ENCODE data around the gene XPR1. TPM values are rescaled to one million over a fixed set of nuclear protein-coding genes. Genes with fewer than 3 reads are reported as not detected.
"Not testable (repeated sequence)": the region's sequence is repeated elsewhere in the genome, so short reads cannot be mapped to it uniquely, and the experiment has no call there.

XPR1 gene
- total RNA-seq, 4 donors from 2014 or later: 29.4 to 42.2 (median 33.7) TPM

DNA sequence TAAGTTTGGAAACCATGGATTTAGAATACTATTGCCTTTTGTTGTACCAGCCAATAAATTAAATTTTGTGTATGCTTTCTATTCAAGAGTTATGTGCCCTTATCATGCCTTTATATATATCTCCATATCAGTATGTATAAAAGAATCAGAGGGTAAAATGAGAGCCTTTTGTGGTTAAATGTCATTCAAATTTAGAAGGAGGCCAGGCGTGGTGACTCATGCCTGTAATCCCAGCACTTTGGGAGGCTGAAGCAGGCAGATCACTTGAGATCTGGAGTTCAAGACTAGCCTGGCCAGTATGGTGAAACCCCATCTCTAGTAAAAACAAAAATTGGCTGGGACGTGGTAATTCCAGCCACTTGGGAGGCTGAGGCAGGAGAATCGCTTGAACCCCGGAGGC is 88.9 kb downstream of the XPR1 start:
- DNase-seq: no peak
- no peak overlapping the region for H3K4me3 ChIP-seq (replicated peaks in 1 of 3)
- H3K4me1 ChIP-seq: no peaks in the 10 kb centered on the region
- TF ChIP-seq, protein P1, sequence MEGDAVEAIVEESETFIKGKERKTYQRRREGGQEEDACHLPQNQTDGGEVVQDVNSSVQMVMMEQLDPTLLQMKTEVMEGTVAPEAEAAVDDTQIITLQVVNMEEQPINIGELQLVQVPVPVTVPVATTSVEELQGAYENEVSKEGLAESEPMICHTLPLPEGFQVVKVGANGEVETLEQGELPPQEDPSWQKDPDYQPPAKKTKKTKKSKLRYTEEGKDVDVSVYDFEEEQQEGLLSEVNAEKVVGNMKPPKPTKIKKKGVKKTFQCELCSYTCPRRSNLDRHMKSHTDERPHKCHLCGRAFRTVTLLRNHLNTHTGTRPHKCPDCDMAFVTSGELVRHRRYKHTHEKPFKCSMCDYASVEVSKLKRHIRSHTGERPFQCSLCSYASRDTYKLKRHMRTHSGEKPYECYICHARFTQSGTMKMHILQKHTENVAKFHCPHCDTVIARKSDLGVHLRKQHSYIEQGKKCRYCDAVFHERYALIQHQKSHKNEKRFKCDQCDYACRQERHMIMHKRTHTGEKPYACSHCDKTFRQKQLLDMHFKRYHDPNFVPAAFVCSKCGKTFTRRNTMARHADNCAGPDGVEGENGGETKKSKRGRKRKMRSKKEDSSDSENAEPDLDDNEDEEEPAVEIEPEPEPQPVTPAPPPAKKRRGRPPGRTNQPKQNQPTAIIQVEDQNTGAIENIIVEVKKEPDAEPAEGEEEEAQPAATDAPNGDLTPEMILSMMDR (IDR thresholded peaks at IDR 0.05): no peak
- TF ChIP-seq POLR2A (IDR thresholded peaks at IDR 0.05): no peak
- H3K27me3 ChIP-seq: no peaks in the 10 kb centered on the region
- intact Hi-C loops (cut with DNase I): no loop called here
- no peaks in the 10 kb centered on the region for H3K9me3 ChIP-seq
- no peaks in the 10 kb centered on the region for H3K36me3 ChIP-seq
- H3K27ac ChIP-seq: no peak overlapping the region
- 96 to 99% methylated on average over 4 of the region's 4 CpGs for WGBS, 2 donors

DNA sequence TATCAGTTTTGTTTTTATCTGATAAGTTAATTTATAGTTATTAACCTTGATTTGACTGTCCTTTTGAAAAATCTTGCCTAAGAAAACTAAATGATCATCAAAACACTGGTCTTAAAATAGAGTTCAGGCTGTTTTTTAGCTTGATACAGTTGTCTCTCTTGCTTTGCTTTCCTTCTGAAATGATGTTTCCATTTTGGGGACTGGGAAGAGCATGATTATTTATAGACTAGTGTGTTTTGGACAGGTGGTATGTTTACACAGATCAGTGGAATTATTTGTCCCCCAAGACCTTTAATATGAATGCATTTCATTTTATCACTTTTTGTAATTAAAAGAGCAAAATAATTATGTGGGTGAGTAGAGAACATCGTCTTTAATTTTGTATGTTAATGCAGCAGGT is 90.8 kb downstream of the XPR1 start:
- H3K9me3 ChIP-seq: no peaks in the 10 kb centered on the region
- TF ChIP-seq POLR2A (IDR thresholded peaks at IDR 0.05): no peak
- TF ChIP-seq, protein P1 (IDR thresholded peaks at IDR 0.05): no peak
- DNase-seq: no peak
- intact Hi-C loops (cut with DNase I): no loop called here
- H3K27me3 ChIP-seq: no peaks in the 10 kb centered on the region
- no peaks in the 10 kb centered on the region for H3K4me1 ChIP-seq
- no peak overlapping the region for H3K4me3 ChIP-seq (replicated peaks in 1 of 3)
- 97 to 100% methylated on average over 1 of the region's 1 CpG for WGBS, 2 donors
- no peak overlapping the region for H3K27ac ChIP-seq
- no peaks in the 10 kb centered on the region for H3K36me3 ChIP-seq

DNA sequence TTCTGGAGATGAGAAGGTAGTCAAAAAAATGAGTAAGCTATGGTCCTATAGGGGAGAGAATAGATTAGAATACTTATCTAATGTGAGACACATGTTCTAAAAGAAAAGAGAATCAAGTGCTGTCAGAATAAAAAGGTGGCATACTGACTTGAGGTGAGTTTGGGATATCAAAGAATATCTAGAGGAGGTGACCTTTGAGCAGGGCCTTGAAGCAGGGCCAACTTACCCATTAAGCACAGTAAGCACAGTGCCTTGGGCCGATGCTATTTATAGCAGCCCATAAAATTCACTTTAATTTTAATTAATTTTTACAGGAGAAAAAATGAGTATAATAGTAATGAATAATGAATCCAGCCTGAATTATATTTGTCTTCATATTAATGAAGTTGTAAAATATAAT is 92.2 kb downstream of the XPR1 start:
- intact Hi-C loops (cut with DNase I): no loop called here
- TF ChIP-seq, protein P1 (IDR thresholded peaks at IDR 0.05): no peak
- TF ChIP-seq POLR2A (IDR thresholded peaks at IDR 0.05): no peak
- 93 to 94% methylated on average over 1 of the region's 1 CpG for WGBS, 2 donors

DNA sequence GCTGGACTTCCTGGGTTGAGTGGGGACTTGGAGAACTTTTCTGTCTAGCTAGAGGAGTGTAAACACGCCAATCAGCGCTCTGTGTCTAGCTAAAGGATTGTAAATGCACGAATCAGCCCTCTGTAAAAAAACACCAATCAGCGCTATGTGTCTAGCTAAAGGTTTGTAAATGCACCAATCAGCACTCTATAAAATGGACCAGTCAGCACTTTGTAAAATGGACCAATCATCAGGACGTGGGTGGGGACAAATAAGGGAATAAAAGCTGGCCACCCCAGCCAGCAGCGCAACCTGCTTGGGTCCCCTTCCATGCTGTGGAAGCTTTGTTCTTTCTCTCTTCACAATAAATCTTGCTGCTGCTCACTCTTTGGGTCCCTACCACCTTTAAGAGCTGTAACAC is 94.2 kb downstream of the XPR1 start:
- H3K4me3 ChIP-seq (replicated peaks in 1 of 3); H3K9me3 ChIP-seq; H3K36me3 ChIP-seq; intact Hi-C loops (cut with DNase I); H3K4me1 ChIP-seq; DNase-seq; H3K27me3 ChIP-seq; H3K27ac ChIP-seq: not testable (repeated sequence)
- WGBS, 2 donors: 96 to 98% methylated on average over 6 of the region's 6 CpGs

More for the DNA sequence above, 92.2 kb downstream of the XPR1 start:
- DNase-seq: no peak
- Histone ChIP-seq H3K36me3 (no peaks in the 10 kb centered on the region), H3K4me1 (no peaks in the 10 kb centered on the region), H3K4me3 (replicated peaks in 1 of 3) (no peak overlapping the region), H3K27me3 (no peaks in the 10 kb centered on the region), H3K27ac (no peak overlapping the region), H3K9me3 (no peaks in the 10 kb centered on the region)

DNA sequence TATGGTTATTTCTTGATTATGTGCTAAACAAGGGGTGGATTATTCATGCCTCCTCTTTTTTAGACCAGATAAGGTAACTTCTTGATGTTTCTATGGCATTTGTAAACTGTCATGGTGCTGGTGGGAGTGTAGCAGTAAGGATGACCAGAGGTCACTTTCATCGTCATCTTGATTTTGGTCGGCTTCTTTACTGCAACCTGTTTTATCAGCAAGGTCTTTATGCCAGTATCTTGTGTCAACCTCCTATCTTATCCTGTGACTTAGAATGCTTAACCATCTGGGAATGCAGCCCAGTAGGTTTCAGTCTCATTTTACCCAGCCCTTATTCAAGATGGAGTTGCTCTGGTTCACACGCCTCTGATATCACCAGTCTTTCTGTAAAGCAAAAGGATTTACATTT is 95.9 kb downstream of the XPR1 start:
- WGBS, 2 donors: 97% methylated on average over 3 of the region's 3 CpGs
- DNase-seq; H3K27ac ChIP-seq; intact Hi-C loops (cut with DNase I); H3K4me1 ChIP-seq; H3K27me3 ChIP-seq; H3K9me3 ChIP-seq; H3K4me3 ChIP-seq (replicated peaks in 1 of 3); H3K36me3 ChIP-seq: not testable (repeated sequence)

DNA sequence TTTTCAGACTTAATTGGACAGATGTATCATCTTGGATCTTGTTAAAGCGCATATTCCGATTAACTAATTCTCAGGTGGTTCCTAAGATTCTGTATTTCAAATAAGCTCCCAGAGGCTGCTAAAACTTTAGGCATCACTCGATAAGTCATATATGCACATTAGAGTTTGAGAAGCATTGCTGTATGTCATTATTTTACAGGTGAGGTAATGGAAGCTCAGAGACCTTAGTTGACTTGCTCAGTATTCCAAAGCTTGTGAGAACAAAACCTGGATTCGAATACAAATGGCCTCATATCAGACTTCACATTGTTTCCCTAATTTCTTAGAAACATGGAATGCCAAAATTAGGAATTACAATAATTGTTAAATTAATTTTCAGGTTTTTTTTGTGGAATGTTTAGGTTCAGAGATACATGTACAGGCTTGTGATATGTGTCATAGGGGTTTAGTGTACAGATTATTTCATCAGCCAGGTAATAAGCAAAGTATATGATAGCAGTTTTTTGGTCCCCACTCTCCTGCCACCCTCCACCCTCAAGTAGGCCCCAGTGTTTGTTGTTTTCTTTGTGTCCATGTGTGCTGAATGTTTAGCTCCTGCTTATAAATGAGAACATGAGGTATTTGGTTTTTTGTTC is 96.8 kb downstream of the XPR1 start:
- intact Hi-C loops (cut with DNase I): no loop called here

More for the DNA sequence above, 96.8 kb downstream of the XPR1 start:
- Histone ChIP-seq H3K36me3 (no peaks in the 10 kb centered on the region), H3K4me1 (no peaks in the 10 kb centered on the region), H3K4me3 (replicated peaks in 1 of 3) (no peak overlapping the region), H3K27me3 (no peaks in the 10 kb centered on the region), H3K9me3 (no peaks in the 10 kb centered on the region), H3K27ac (no peak overlapping the region)
- WGBS, 2 donors: 96% methylated on average over 4 of the region's 4 CpGs
- TF ChIP-seq, protein P1 (IDR thresholded peaks at IDR 0.05): no peak
- no peak for TF ChIP-seq POLR2A (IDR thresholded peaks at IDR 0.05)
- no peak for DNase-seq
